ENCODE results near the gene P2RX2.
"Not testable (repeated sequence)": the region's sequence is repeated elsewhere in the genome, so short reads cannot be mapped to it uniquely, and the experiment has no call there.

Gene P2RX2

GRCh38 chr12:132584429-132584828 is 34.1 kb upstream of the P2RX2 start:
- DNase-seq = no peak

GRCh38 chr12:132585177-132585576 is 33.4 kb upstream of the P2RX2 start:
- no peak for DNase-seq

- no peak for DNase-seq
Observed at GRCh38 chr12:132586929-132587328, 31.6 kb upstream of the P2RX2 start.

GRCh38 chr12:132587781-132588180 is 30.8 kb upstream of the P2RX2 start:
- DNase-seq = no peak

GRCh38 chr12:132588319-132588718 is 30.3 kb upstream of the P2RX2 start:
- no peak for DNase-seq

GRCh38 chr12:132588821-132589669 is 29.5 kb upstream of the P2RX2 start:
- DNase-seq = no peak

GRCh38 chr12:132591107-132591935 is 27.3 kb upstream of the P2RX2 start:
- DNase-seq = no peak

GRCh38 chr12:132592282-132592970 is 26.1 kb upstream of the P2RX2 start:
- no peak for DNase-seq

GRCh38 chr12:132593071-132593470 is 25.5 kb upstream of the P2RX2 start:
- DNase-seq = no peak

- DNase-seq = no peak
Observed at GRCh38 chr12:132593521-132593920, 25.1 kb upstream of the P2RX2 start.

GRCh38 chr12:132593938-132594358 is 24.6 kb upstream of the P2RX2 start:
- no peak for DNase-seq

- no peak for DNase-seq
Observed at GRCh38 chr12:132595183-132595582, 23.4 kb upstream of the P2RX2 start.

GRCh38 chr12:132596016-132596415 is 22.6 kb upstream of the P2RX2 start:
- DNase-seq = no peak

GRCh38 chr12:132597333-132598316 is 21.0 kb upstream of the P2RX2 start:
- no peak for DNase-seq

GRCh38 chr12:132599502-132599901 is 19.1 kb upstream of the P2RX2 start:
- DNase-seq = not testable (repeated sequence)

GRCh38 chr12:132600048-132601032 is 18.2 kb upstream of the P2RX2 start:
- DNase-seq = no peak

GRCh38 chr12:132601171-132601883 is 17.2 kb upstream of the P2RX2 start:
- DNase-seq = no peak

- no peak for DNase-seq
Observed at GRCh38 chr12:132602572-132603239, 15.9 kb upstream of the P2RX2 start.
